Measurements from ENCODE around the gene REXO5. TPM values are rescaled to one million over a fixed set of nuclear protein-coding genes. Genes with fewer than 3 reads are reported as not detected.

Gene REXO5
- total and polyA plus RNA-seq, 2 donors (not counting 3 experiments of a cell fraction or from before 2014, with no cell fraction given), result 2.3 to 11.5 TPM

- ChIA-PET CTCF (no interaction called here), POLR2A (no interaction called here)
- BruUV-seq (replicated peaks), result no TSS peak
- H3K79me2 ChIP-seq (ENCODE audit: control insufficient read depth, insufficient read depth, low read length), result no peaks in the 10 kb centered on the region
- intact Hi-C loops (cut with micrococcal nuclease) (no loop called here), dilution Hi-C loops (cut with MboI; ENCODE audit: extremely low pct_ligation_motif_present, low sequenced_read_pairs) (no loop called here)
- H4K20me1 ChIP-seq (replicated peaks; ENCODE audit: control insufficient read depth, extremely low read depth, insufficient read depth, low read length), result no peaks in the 10 kb centered on the region
- no peak overlapping the region for H3K4me2 ChIP-seq (ENCODE audit: insufficient read depth, low read length)
- FAIRE-seq, result no peak
- H2AFZ ChIP-seq (ENCODE audit: low read depth, low read length), result no peak overlapping the region
- no peak overlapping the region for H3K9ac ChIP-seq (replicated peaks; ENCODE audit: extremely low read depth, insufficient read depth, low read length)
- no peaks in the 10 kb centered on the region for H3K9me3 ChIP-seq (replicated peaks; ENCODE audit: control insufficient read depth, insufficient read depth, low read length)
- H3K4me3 ChIP-seq (replicated peaks in 1 of 3; ENCODE audit: insufficient read depth in 1 of 3, low read depth in 1 of 3, low read length in 3 of 3), result no peak overlapping the region
- TF ChIP-seq JUN (IDR thresholded peaks at IDR 0.05; ENCODE audit: borderline replicate concordance, insufficient read depth, insufficient read length, low read depth), result no peak
- TF ChIP-seq GATA2 (IDR thresholded peaks at IDR 0.05; ENCODE audit: insufficient read depth, insufficient read length, low read depth, low read length), result no peak
- TF ChIP-seq CTCF (IDR thresholded peaks at IDR 0.05; ENCODE audit: extremely low read depth in 1 of 2, insufficient read depth in 1 of 2, low read depth in 1 of 2, low read length in 2 of 2), result no peak
- no peak for TF ChIP-seq MYC (IDR thresholded peaks at IDR 0.05; ENCODE audit: low read depth, low read length)
- no peak for TF ChIP-seq POLR2A (IDR thresholded peaks at IDR 0.05; ENCODE audit: low read depth, low read length)
- TF ChIP-seq FOS (IDR thresholded peaks at IDR 0.05; ENCODE audit: borderline replicate concordance, insufficient read depth, low read length), result no peak
- no peak for TF ChIP-seq EZH2 (IDR thresholded peaks at IDR 0.05; ENCODE audit: borderline replicate concordance, low read depth, low read length, severe bottlenecking)
- no peak for TF ChIP-seq POLR2AphosphoS5 (IDR thresholded peaks at IDR 0.05; ENCODE audit: insufficient read depth, low read depth, low read length)
- no peak for TF ChIP-seq MAX (IDR thresholded peaks at IDR 0.05; ENCODE audit: insufficient read depth, insufficient read length)
- H3K36me3 ChIP-seq (ENCODE audit: control insufficient read depth in 2 of 2, extremely low read depth in 1 of 2, insufficient read depth in 2 of 2, low read length in 2 of 2), result peaks cover 0 to 6% of the 10 kb centered on the region in 2 experiments
- DNase-seq (ENCODE audit: low read depth, low spot score), result no peak
- peaks cover 2% of the 10 kb centered on the region for H3K4me1 ChIP-seq (ENCODE audit: control insufficient read depth, extremely low read depth, insufficient read depth, low read length)
- H3K9me1 ChIP-seq (replicated peaks; ENCODE audit: control insufficient read depth, extremely low read depth, insufficient read depth, low read length), result no peaks in the 10 kb centered on the region
- no peaks in the 10 kb centered on the region for H3K27me3 ChIP-seq (ENCODE audit: control insufficient read depth in 2 of 2, insufficient read depth in 2 of 2, low read length in 2 of 2)
- no peak overlapping the region for H3K27ac ChIP-seq (ENCODE audit: insufficient read depth, low read depth, low read length)
These were observed 33.2 kb downstream of the REXO5 start for GRCh38 chr16:20839504-20839903.

All from endothelial cell of umbilical vein (primary cell).